GM12878 (cell line): ENCODE data around the gene IBA57. TPM values are rescaled to one million over a fixed set of nuclear protein-coding genes. Genes with fewer than 3 reads are reported as not detected.

Experiments
- ATAC-seq: fragments of 200-7000 bp; cut with Tn5 transposase; 3 replicates; pipeline ENCODE4 v1.9.1; 2020; ENCODE audit warnings: mild to moderate bottlenecking, moderate library complexity
- BruUV-seq: library from RNA; stranded (reverse); fragments of 400-500 nt; replicated peaks from 2 replicates; lab custom pipeline; 2021; lab: Mats Ljungman, UMichigan
- CTCF ChIA-PET: fragments of 300-600 bp; sonication (Branson Sonifier 250); formaldehyde crosslinking; extraction: SDS; loops from one replicate; lab custom pipeline; 2021; ENCODE audit warnings: inconsistent platforms; lab: Yijun Ruan, JAX
- POLR2A ChIA-PET: fragments of 350-600 bp; formaldehyde crosslinking; extraction: SDS; loops from one replicate; lab custom pipeline; 2021; ENCODE audit warnings: inconsistent platforms; lab: Charles Lee
- RAD21 ChIA-PET: fragments of 300-600 bp; sonication (Branson Sonifier 250); formaldehyde crosslinking; loops from one replicate; lab custom pipeline; 2023; ENCODE audit warnings: antibody characterized with exemption; ENCODE audit not compliant: unreplicated experiment; lab: Charles Lee
- SMC1A ChIA-PET: fragments of 300-600 bp; sonication (Branson Sonifier 250); formaldehyde crosslinking; loops from one replicate; lab custom pipeline; 2023; ENCODE audit not compliant: unreplicated experiment, uncharacterized antibody; lab: Charles Lee
- DNase-seq: peaks from one replicate; pipeline ENCODE4 v3.0.0-alpha.2; 2011; ENCODE audit warnings: low read depth, low spot score
- FAIRE-seq: peaks from 3 replicates; lab custom pipeline; 2011; peaks lifted over from hg19 to GRCh38; lab: Jason Lieb, UNC
- H2AFZ ChIP-seq: 2 replicates; pipeline ENCODE4 v1.6.0; 2011; ENCODE audit warnings: low read depth, low read length, control low read depth; ENCODE audit not compliant: control insufficient read depth
- H3K27ac ChIP-seq: 2 replicates; pipeline ENCODE4 v1.5.1; 2011; ENCODE audit warnings: control low read depth; ENCODE audit not compliant: control insufficient read depth, insufficient read depth
- H3K27me3 ChIP-seq, 2 experiments: replicated peaks in 1 of 2; 2 replicates each; pipeline versions ENCODE4 v1.6.0 to v1.6.1; 2011; ENCODE audit warnings: low read length in 1 of 2; ENCODE audit not compliant: control insufficient read depth in 2 of 2, insufficient read depth in 2 of 2
- H3K36me3 ChIP-seq, 2 experiments: 2 replicates each; pipeline ENCODE4 v1.5.1; 2011; ENCODE audit warnings: low read length in 1 of 2; ENCODE audit not compliant: control insufficient read depth in 2 of 2, insufficient read depth in 2 of 2
- H3K4me1 ChIP-seq: 2 replicates; pipeline ENCODE4 v1.6.1; 2011; ENCODE audit warnings: mild to moderate bottlenecking, low read length, moderate library complexity, mixed read lengths; ENCODE audit not compliant: control insufficient read depth, insufficient read depth
- H3K4me2 ChIP-seq: 2 replicates; pipeline ENCODE4 v1.6.0; 2011; ENCODE audit warnings: control low read depth; ENCODE audit not compliant: control insufficient read depth, insufficient read depth
- H3K4me3 ChIP-seq: fragments of 200-600 bp; sonication (generic); 2 replicates; pipeline ENCODE4 v1.5.1; 2016
- H3K79me2 ChIP-seq: 2 replicates; pipeline ENCODE4 v1.6.0; 2011; ENCODE audit warnings: low read length; ENCODE audit not compliant: control insufficient read depth, insufficient read depth
- H3K9ac ChIP-seq: 2 replicates; pipeline ENCODE4 v1.8.0; 2011; ENCODE audit warnings: low read length, control low read depth, mixed read lengths; ENCODE audit not compliant: control insufficient read depth, insufficient read depth
- H3K9me3 ChIP-seq: replicated peaks from 3 replicates; pipeline ENCODE4 v1.5.1; 2011; ENCODE audit warnings: mild to moderate bottlenecking, low read length; ENCODE audit not compliant: control insufficient read depth, insufficient read depth
- H4K20me1 ChIP-seq: 2 replicates; pipeline ENCODE4 v1.6.0; 2011; ENCODE audit not compliant: control insufficient read depth, insufficient read depth
- ATF7 ChIP-seq: fragments of 450-650 bp; IDR thresholded peaks from 2 replicates; pipeline ENCODE4 v1.6.1; 2016; ENCODE audit warnings: low read depth, mild to moderate bottlenecking
- MLLT1 ChIP-seq: fragments of 450-650 bp; IDR thresholded peaks from 2 replicates; pipeline ENCODE4 v1.6.1; 2016; ENCODE audit warnings: mild to moderate bottlenecking
- NRF1 ChIP-seq: conservative IDR thresholded peaks from 2 replicates; pipeline ENCODE4 v1.6.1; 2011; ENCODE audit warnings: mild to moderate bottlenecking, low read depth, low read length, improper control_type of control experiment
- SPI1 ChIP-seq: IDR thresholded peaks from 2 replicates; pipeline ENCODE4 v1.6.1; 2011; ENCODE audit warnings: low read depth, mild to moderate bottlenecking, low read length, moderate library complexity, borderline replicate concordance; ENCODE audit not compliant: insufficient read depth
- SREBF1 ChIP-seq: IDR thresholded peaks from 2 replicates; pipeline ENCODE4 v1.6.1; 2012; ENCODE audit warnings: mild to moderate bottlenecking, low read length
- TAF1 ChIP-seq: IDR thresholded peaks from 2 replicates; pipeline ENCODE4 v1.6.1; 2011; ENCODE audit warnings: mild to moderate bottlenecking, low read depth, low read length, borderline replicate concordance
- ZSCAN29 ChIP-seq: fragments of 450-650 bp; IDR thresholded peaks from 2 replicates; pipeline ENCODE4 v1.6.1; 2017; ENCODE audit warnings: mild to moderate bottlenecking, moderate library complexity
- WGBS: methylation state at CpG from one replicate; pipeline ENCODE4 v1.1.6; 2016; ENCODE audit warnings: low lambda C conversion rate; ENCODE audit not compliant: insufficient replicate concordance, insufficient coverage; ENCODE audit errors: missing lambda C conversion rate; 5-methylcytosine and 5-hydroxymethylcytosine counted together
- in situ Hi-C: fragments of 300-500 bp; cut with MboI; formaldehyde crosslinking; loops from 9 replicates; pipeline ENCODE4 v1.14.3; 2018; ENCODE audit warnings: mixed read lengths
- intact Hi-C: fragments of 100-400 bp; cut with micrococcal nuclease; formaldehyde crosslinking; loops from one replicate; pipeline ENCODE4 v1.14.2; 2022; ENCODE audit not compliant: unreplicated experiment
- polyA plus RNA-seq, 11 experiments: library from polyadenylated mRNA; depleted of rRNA in 4 of 11; unstranded in 6 of 11; stranded (reverse) in 5 of 11; fragments of >200 nt; fragmentation: Nextera tagmentation in 4 of 11; fragmentation: Illumina TruSeq in 1 of 11; extraction: Ambion mirVana in 4 of 11; extraction: Trizol in 1 of 11; gene quantifications; 1 replicate in 1 of 11; 2 replicates in 10 of 11; pipeline versions ENCODE4 v1.2.1 to v1.2.3, GENCODE V29; 2011 to 2016; ENCODE audit warnings: inconsistent platforms in 2 of 11, missing spikeins in 2 of 11, low read depth in 1 of 11
- total RNA-seq, 4 experiments: library from RNA; depleted of rRNA in 3 of 4; stranded (reverse); fragments of >200 nt in 3 of 4; fragmentation: Illumina TruSeq in 1 of 4; extraction: Trizol in 1 of 4; gene quantifications; 2 replicates each; pipeline versions ENCODE4 v1.2.1 to v1.2.3, GENCODE V29; 2013 to 2021
- TF ChIP-seq, protein P1 (sequence below): fragments of 450-650 bp; IDR thresholded peaks from 2 replicates; pipeline ENCODE4 v1.6.1; 2017; ENCODE audit warnings: mild to moderate bottlenecking, moderate library complexity
- TF ChIP-seq, protein P2 (sequence below): IDR thresholded peaks from 2 replicates; pipeline ENCODE4 v1.6.1; 2011; ENCODE audit warnings: low read depth, low read length, improper control_type of control experiment, borderline replicate concordance

Gene IBA57
- total and polyA plus RNA-seq, 10 of the 15 experiments (the other 5 are each of a cell fraction or from before 2014, with no cell fraction given): 0.51 to 8.6 (median 3.7) TPM

DNA sequence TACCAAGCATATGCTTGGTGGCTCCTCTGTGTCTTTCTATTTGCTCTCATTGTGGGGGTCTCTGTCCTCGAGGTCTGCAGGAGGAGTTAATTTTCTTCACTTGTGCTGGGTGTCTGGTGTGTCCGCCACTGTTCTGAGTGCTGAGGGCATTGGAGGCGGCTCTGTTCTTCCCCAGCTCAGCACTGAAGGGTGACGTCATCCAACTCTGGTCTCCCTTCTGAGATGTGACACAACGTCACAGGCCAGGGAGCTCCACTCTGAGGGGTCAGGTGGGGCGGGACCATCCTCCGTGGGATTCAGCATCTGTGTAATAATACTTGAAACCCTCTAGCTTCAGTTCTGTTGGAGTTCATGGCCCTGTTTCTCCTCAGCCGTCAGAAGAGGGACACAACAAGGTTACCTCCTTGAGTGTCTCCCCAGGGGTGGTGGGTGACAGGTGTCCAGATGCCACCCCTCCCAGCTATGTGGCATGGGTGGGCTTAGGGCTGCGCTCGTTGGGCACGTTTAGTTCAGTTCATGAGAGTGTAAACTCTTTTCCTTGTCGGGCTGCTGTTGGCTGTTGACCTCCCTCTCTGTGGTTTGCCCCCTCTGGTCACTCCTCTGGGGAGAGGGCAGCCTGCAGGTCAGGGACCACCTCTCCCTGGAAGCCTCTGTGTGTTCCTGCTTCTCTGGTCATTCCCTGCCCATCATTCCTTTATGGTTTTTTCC, 3.1 kb downstream of the IBA57 start:
- TF ChIP-seq TAF1 (no peak), ATF7 (peak; percentile 63; the same call in 1 of the 2 replicates), ZSCAN29 (no peak)
- H3K4me3 ChIP-seq: no peak overlapping the region
- no peaks in the 10 kb centered on the region for H3K9me3 ChIP-seq
- ChIA-PET CTCF (interaction anchor here (1.0 to 5.2 kb wide), 5 partner anchors 11 to 237 kb away, joined by 4 to 63 read pairs (median 40); partner anchors contain the start of genes GUK1 and TRIM11), SMC1A (interaction anchor here (3.0 kb wide), 1 partner anchor 36 kb away, joined by 10 read pairs; no protein-coding TSS in a partner anchor), POLR2A (interaction anchor here (0.7 to 1.6 kb wide), 3 partner anchors 8 to 39 kb away, joined by 3 to 4 read pairs (median 4); no protein-coding TSS in a partner anchor), RAD21 (interaction anchor here (4.1 to 4.6 kb wide), 2 partner anchors 38 to 170 kb away, joined by 27 to 34 read pairs; no protein-coding TSS in a partner anchor)
- no peak for DNase-seq
- in situ Hi-C loops (no loop called here), intact Hi-C loops (no loop called here)
- H3K27ac ChIP-seq: no peak overlapping the region
- H3K36me3 ChIP-seq: no peaks in the 10 kb centered on the region
- H4K20me1 ChIP-seq: no peaks in the 10 kb centered on the region
- BruUV-seq: no TSS peak
- WGBS: 54% methylated on average over 12 of the region's 12 CpGs
- peaks cover 13% of the 10 kb centered on the region for H3K4me1 ChIP-seq
- no peaks in the 10 kb centered on the region for H3K27me3 ChIP-seq
- ATAC-seq: no peak
- H2AFZ ChIP-seq: no peak overlapping the region
- no peak for FAIRE-seq
- no peak overlapping the region for H3K9ac ChIP-seq
- peaks cover 4% of the 10 kb centered on the region for H3K79me2 ChIP-seq
- no peak overlapping the region for H3K4me2 ChIP-seq

GRCh38 chr1:228169345-228169744, 3.7 kb downstream of the IBA57 start:
- H3K4me2 ChIP-seq: no peak overlapping the region
- ChIA-PET SMC1A (no interaction called here), CTCF (interaction anchor here (4.3 to 5.2 kb wide), 2 partner anchors 31 to 171 kb away, joined by 40 to 54 read pairs; partner anchors contain the start of gene GUK1), POLR2A (no interaction called here), RAD21 (no interaction called here)
- in situ Hi-C loops (no loop called here), intact Hi-C loops (no loop called here)
- peaks cover 4% of the 10 kb centered on the region for H3K79me2 ChIP-seq
- 62% methylated on average over 2 of the region's 2 CpGs for WGBS
- no peak overlapping the region for H3K27ac ChIP-seq
- H3K4me1 ChIP-seq: peaks cover 13% of the 10 kb centered on the region
- no peak overlapping the region for H2AFZ ChIP-seq
- ATAC-seq (no peak), FAIRE-seq (no peak), DNase-seq (no peak)
- no peaks in the 10 kb centered on the region for H3K9me3 ChIP-seq
- no peaks in the 10 kb centered on the region for H3K27me3 ChIP-seq
- no peak overlapping the region for H3K9ac ChIP-seq
- no peaks in the 10 kb centered on the region for H3K36me3 ChIP-seq
- no peaks in the 10 kb centered on the region for H4K20me1 ChIP-seq
- H3K4me3 ChIP-seq: no peak overlapping the region
- BruUV-seq: no TSS peak
- TF ChIP-seq SPI1 (no peak), MLLT1 (no peak), NRF1 (no peak), SREBF1 (no peak)
- TF ChIP-seq, protein P1, sequence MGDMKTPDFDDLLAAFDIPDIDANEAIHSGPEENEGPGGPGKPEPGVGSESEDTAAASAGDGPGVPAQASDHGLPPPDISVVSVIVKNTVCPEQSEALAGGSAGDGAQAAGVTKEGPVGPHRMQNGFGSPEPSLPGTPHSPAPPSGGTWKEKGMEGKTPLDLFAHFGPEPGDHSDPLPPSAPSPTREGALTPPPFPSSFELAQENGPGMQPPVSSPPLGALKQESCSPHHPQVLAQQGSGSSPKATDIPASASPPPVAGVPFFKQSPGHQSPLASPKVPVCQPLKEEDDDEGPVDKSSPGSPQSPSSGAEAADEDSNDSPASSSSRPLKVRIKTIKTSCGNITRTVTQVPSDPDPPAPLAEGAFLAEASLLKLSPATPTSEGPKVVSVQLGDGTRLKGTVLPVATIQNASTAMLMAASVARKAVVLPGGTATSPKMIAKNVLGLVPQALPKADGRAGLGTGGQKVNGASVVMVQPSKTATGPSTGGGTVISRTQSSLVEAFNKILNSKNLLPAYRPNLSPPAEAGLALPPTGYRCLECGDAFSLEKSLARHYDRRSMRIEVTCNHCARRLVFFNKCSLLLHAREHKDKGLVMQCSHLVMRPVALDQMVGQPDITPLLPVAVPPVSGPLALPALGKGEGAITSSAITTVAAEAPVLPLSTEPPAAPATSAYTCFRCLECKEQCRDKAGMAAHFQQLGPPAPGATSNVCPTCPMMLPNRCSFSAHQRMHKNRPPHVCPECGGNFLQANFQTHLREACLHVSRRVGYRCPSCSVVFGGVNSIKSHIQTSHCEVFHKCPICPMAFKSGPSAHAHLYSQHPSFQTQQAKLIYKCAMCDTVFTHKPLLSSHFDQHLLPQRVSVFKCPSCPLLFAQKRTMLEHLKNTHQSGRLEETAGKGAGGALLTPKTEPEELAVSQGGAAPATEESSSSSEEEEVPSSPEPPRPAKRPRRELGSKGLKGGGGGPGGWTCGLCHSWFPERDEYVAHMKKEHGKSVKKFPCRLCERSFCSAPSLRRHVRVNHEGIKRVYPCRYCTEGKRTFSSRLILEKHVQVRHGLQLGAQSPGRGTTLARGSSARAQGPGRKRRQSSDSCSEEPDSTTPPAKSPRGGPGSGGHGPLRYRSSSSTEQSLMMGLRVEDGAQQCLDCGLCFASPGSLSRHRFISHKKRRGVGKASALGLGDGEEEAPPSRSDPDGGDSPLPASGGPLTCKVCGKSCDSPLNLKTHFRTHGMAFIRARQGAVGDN: no peak
- TF ChIP-seq, protein P2, sequence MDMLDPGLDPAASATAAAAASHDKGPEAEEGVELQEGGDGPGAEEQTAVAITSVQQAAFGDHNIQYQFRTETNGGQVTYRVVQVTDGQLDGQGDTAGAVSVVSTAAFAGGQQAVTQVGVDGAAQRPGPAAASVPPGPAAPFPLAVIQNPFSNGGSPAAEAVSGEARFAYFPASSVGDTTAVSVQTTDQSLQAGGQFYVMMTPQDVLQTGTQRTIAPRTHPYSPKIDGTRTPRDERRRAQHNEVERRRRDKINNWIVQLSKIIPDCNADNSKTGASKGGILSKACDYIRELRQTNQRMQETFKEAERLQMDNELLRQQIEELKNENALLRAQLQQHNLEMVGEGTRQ: no peak
